Astrocyte (in vitro differentiated cells and primary cell): ENCODE measurements around the gene MACC1. TPM values are rescaled to one million over a fixed set of nuclear protein-coding genes. Genes with fewer than 3 reads are reported as not detected.
"Not testable (repeated sequence)": the region's sequence is repeated elsewhere in the genome, so short reads cannot be mapped to it uniquely, and the experiment has no call there.

Source experiments
- DNase-seq: peaks from one replicate; pipeline ENCODE4 v3.0.0-alpha.2; 2010; ENCODE audit warnings: low read depth
- FAIRE-seq: peaks from 2 replicates; lab custom pipeline; 2011; peaks lifted over from hg19 to GRCh38; lab: Jason Lieb, UNC
- H2AFZ ChIP-seq: 2 replicates; pipeline ENCODE4 v1.6.0; 2012; ENCODE audit warnings: low read depth, low read length, inconsistent platforms
- H3K27ac ChIP-seq: 2 replicates; pipeline ENCODE4 v1.5.1; 2011; ENCODE audit warnings: low read depth, low read length, inconsistent platforms
- H3K27me3 ChIP-seq: 2 replicates; pipeline ENCODE4 v1.6.0; 2011; ENCODE audit warnings: low read length, inconsistent platforms; ENCODE audit not compliant: insufficient read depth
- H3K36me3 ChIP-seq: 2 replicates; pipeline ENCODE4 v1.5.1; 2011; ENCODE audit warnings: low read length, inconsistent platforms; ENCODE audit not compliant: insufficient read depth
- H3K4me1 ChIP-seq: 2 replicates; pipeline ENCODE4 v1.5.1; 2011; ENCODE audit warnings: low read length, inconsistent platforms; ENCODE audit not compliant: insufficient read depth
- H3K4me2 ChIP-seq: 2 replicates; pipeline ENCODE4 v1.6.0; 2012; ENCODE audit warnings: low read length, inconsistent platforms
- H3K4me3 ChIP-seq: 2 replicates; pipeline ENCODE4 v1.5.1; 2011; ENCODE audit warnings: low read depth, mild to moderate bottlenecking, low read length, inconsistent platforms; ENCODE audit not compliant: insufficient read depth
- H3K79me2 ChIP-seq: 2 replicates; pipeline ENCODE4 v1.6.0; 2012; ENCODE audit warnings: mild to moderate bottlenecking, low read length, inconsistent platforms; ENCODE audit not compliant: insufficient read depth
- H3K9ac ChIP-seq: 2 replicates; pipeline ENCODE4 v1.6.0; 2012; ENCODE audit warnings: mild to moderate bottlenecking, low read length, inconsistent platforms
- H3K9me3 ChIP-seq: 2 replicates; pipeline ENCODE4 v1.5.1; 2012; ENCODE audit warnings: low read depth, mild to moderate bottlenecking, low read length, inconsistent platforms; ENCODE audit not compliant: insufficient read depth
- H4K20me1 ChIP-seq: 2 replicates; pipeline ENCODE4 v1.6.0; 2012; ENCODE audit warnings: low read length, inconsistent platforms; ENCODE audit not compliant: insufficient read depth
- H3K27ac Mint-ChIP-seq: one replicate; pipeline ENCODE4 v1.8.0; 2021; ENCODE audit warnings: mild to moderate bottlenecking, mixed read lengths; ENCODE audit not compliant: unreplicated experiment
- H3K27me3 Mint-ChIP-seq: one replicate; pipeline ENCODE4 v1.8.0; 2021; ENCODE audit warnings: low read depth, mixed read lengths; ENCODE audit not compliant: unreplicated experiment
- H3K36me3 Mint-ChIP-seq: one replicate; pipeline ENCODE4 v1.8.0; 2021; ENCODE audit warnings: low read depth, mixed read lengths; ENCODE audit not compliant: unreplicated experiment
- H3K4me1 Mint-ChIP-seq: one replicate; pipeline ENCODE4 v1.8.0; 2021; ENCODE audit warnings: low read depth, mixed read lengths; ENCODE audit not compliant: unreplicated experiment
- H3K4me3 Mint-ChIP-seq: one replicate; pipeline ENCODE4 v1.8.0; 2021; ENCODE audit warnings: mild to moderate bottlenecking, moderate library complexity, mixed read lengths; ENCODE audit not compliant: unreplicated experiment
- H3K9me3 Mint-ChIP-seq: one replicate; pipeline ENCODE4 v1.8.0; 2021; ENCODE audit warnings: mild to moderate bottlenecking, mixed read lengths; ENCODE audit not compliant: unreplicated experiment
- EZH2 ChIP-seq: IDR thresholded peaks from 2 replicates; pipeline ENCODE4 v1.6.1; 2012; ENCODE audit warnings: mild to moderate bottlenecking, low read length, inconsistent platforms; ENCODE audit not compliant: insufficient read depth
- total RNA-seq: library from RNA; stranded (reverse); gene quantifications from 2 replicates; pipeline ENCODE4 v1.2.1, GENCODE V29; 2021
- TF ChIP-seq, protein P1 (sequence below): IDR thresholded peaks from 2 replicates; pipeline ENCODE4 v1.5.1; 2011; ENCODE audit warnings: low read depth, mild to moderate bottlenecking, inconsistent platforms, low read length, moderate library complexity; ENCODE audit not compliant: insufficient read depth

MACC1 gene
- total RNA-seq, 1 donor from 2014 or later: 2.0 TPM

DNA sequence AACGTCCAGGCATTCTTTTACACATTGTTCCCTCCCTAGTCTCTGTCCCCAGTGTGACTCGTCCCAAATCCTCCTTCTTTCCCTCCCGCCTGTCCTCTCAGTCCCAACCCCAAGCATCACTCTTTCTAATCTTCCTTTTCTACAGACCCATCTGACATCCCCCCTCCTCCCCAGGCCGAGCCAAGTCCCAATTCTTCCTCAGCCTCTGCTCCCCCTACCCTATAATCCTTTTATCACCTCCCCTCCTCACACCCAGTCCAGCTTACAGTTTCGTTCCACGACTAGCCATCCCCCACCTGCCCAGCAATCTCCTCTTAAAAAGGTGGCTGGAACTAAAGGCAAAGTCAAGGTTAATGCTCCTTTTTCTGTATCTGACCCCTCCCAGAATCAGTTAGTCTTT is 95.1 kb downstream of the MACC1 start:
- no peak overlapping the region for H3K27ac ChIP-seq
- no peak overlapping the region for H3K4me2 ChIP-seq
- H2AFZ ChIP-seq: no peak overlapping the region
- FAIRE-seq (no peak), DNase-seq (no peak)
- H3K79me2 ChIP-seq: no peaks in the 10 kb centered on the region
- Mint-ChIP-seq H3K4me3 (no peak overlapping the region), H3K9me3 (no peaks in the 10 kb centered on the region), H3K36me3 (no peaks in the 10 kb centered on the region), H3K4me1 (no peaks in the 10 kb centered on the region), H3K27me3 (peaks cover 3% of the 10 kb centered on the region), H3K27ac (no peak overlapping the region)
- H3K4me3 ChIP-seq: no peak overlapping the region
- no peaks in the 10 kb centered on the region for H3K27me3 ChIP-seq
- H3K9ac ChIP-seq: no peak overlapping the region
- no peaks in the 10 kb centered on the region for H3K4me1 ChIP-seq
- no peaks in the 10 kb centered on the region for H4K20me1 ChIP-seq
- H3K9me3 ChIP-seq: no peaks in the 10 kb centered on the region
- H3K36me3 ChIP-seq: no peaks in the 10 kb centered on the region
- no peak for TF ChIP-seq EZH2
- TF ChIP-seq, protein P1, sequence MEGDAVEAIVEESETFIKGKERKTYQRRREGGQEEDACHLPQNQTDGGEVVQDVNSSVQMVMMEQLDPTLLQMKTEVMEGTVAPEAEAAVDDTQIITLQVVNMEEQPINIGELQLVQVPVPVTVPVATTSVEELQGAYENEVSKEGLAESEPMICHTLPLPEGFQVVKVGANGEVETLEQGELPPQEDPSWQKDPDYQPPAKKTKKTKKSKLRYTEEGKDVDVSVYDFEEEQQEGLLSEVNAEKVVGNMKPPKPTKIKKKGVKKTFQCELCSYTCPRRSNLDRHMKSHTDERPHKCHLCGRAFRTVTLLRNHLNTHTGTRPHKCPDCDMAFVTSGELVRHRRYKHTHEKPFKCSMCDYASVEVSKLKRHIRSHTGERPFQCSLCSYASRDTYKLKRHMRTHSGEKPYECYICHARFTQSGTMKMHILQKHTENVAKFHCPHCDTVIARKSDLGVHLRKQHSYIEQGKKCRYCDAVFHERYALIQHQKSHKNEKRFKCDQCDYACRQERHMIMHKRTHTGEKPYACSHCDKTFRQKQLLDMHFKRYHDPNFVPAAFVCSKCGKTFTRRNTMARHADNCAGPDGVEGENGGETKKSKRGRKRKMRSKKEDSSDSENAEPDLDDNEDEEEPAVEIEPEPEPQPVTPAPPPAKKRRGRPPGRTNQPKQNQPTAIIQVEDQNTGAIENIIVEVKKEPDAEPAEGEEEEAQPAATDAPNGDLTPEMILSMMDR: no peak

DNA sequence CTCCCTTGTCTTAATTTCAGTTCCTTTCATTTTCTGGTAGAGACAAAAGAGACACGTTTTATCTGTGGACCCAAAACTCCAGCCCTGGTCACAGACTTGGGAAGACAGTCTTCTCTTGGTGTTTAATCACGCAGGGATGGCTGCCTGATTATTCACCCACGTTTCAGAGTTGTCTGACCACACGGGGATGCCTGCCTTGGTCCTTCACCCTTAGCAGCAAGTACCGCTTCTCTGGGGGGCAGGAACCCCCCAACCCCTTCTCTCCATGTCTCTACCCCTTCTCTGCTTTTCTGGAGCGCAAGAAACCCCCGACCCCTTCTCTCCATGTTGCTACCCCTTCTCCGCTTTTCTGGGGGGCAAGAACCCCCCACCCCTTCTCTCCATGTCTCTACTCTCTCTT is 95.8 kb downstream of the MACC1 start:
- no peaks in the 10 kb centered on the region for H3K4me1 Mint-ChIP-seq
- H3K4me2 ChIP-seq: no peak overlapping the region
- H3K27ac ChIP-seq: no peak overlapping the region
- H3K9me3 Mint-ChIP-seq: no peaks in the 10 kb centered on the region
- TF ChIP-seq, protein P1: no peak
- TF ChIP-seq EZH2: no peak
- H3K79me2 ChIP-seq: no peaks in the 10 kb centered on the region
- H2AFZ ChIP-seq: no peak overlapping the region
- no peak overlapping the region for H3K4me3 Mint-ChIP-seq
- H3K4me1 ChIP-seq: no peaks in the 10 kb centered on the region
- no peak overlapping the region for H3K27ac Mint-ChIP-seq
- H3K27me3 Mint-ChIP-seq: peaks cover 3% of the 10 kb centered on the region
- no peak for DNase-seq
- no peaks in the 10 kb centered on the region for H4K20me1 ChIP-seq
- H3K36me3 Mint-ChIP-seq: no peaks in the 10 kb centered on the region
- no peak overlapping the region for H3K4me3 ChIP-seq
- no peaks in the 10 kb centered on the region for H3K27me3 ChIP-seq
- H3K9me3 ChIP-seq: no peaks in the 10 kb centered on the region
- FAIRE-seq: no peak
- H3K36me3 ChIP-seq: no peaks in the 10 kb centered on the region
- H3K9ac ChIP-seq: no peak overlapping the region

DNA sequence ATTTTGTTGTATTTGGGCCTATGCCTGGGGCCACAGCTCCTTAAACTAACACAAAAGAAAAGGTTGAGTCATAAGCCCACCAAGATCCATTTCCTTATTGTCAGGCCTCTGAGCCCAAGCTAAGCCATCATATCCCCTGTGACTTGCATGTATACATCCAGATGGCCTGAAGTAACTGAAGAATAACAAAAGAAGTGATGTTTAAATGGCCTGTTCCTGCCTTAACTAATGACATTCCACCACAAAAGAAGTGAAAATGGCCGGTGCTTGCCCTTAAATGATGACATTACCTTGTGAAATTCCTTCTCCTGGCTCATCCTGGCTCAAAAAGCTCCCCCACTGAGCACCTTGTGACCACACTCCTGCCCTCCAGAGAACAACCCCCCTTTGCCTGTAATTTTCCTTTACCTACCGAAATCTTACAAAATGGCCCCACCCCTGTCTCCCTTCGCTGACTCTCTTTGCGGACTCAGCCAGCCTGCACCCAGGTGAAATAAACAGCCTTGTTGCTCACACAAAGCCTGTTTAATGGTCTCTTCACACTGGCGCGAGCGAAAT is 96.5 kb downstream of the MACC1 start:
- H3K27ac Mint-ChIP-seq, H3K9me3 Mint-ChIP-seq, H3K79me2 ChIP-seq, H3K27me3 Mint-ChIP-seq, H4K20me1 ChIP-seq, H3K4me3 Mint-ChIP-seq, H3K4me1 ChIP-seq, H3K4me3 ChIP-seq, H3K9ac ChIP-seq, H3K27me3 ChIP-seq, DNase-seq, FAIRE-seq, H3K4me1 Mint-ChIP-seq, H3K36me3 Mint-ChIP-seq, H3K27ac ChIP-seq, H3K4me2 ChIP-seq, H3K9me3 ChIP-seq, H3K36me3 ChIP-seq, H2AFZ ChIP-seq: not testable (repeated sequence)
